ENCODE results near the gene VPS18. TPM values are rescaled to one million over a fixed set of nuclear protein-coding genes. Genes with fewer than 3 reads are reported as not detected.

VPS18 gene
- total and polyA plus RNA-seq, 4 donors = 3.4 to 15.3 (median 10.3) TPM

DNA sequence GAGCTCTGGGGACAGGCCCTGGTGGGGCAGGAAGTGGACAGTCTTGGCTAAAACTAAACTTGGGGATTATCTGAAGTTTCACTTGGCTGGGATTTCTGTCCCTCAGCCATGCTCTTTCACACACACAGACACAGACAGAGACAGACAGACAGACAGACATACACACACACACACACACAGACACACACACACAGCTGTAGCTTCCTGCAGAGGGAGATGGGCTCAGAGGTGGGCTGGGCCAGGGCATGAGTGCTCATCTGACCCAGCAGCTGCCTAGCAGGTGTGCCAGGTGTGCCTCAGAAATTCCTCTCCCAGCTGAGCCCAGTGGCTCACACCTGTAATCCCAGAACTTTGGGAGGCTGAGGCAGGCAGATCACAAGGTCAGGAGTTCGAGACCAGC is 23.5 kb upstream of the VPS18 start:
- 95% methylated on average over 1 of the region's 1 CpG for WGBS
- no peak for DNase-seq (ENCODE audit: low spot score)
- Histone ChIP-seq H3K36me3 (ENCODE audit: control insufficient read depth in 4 of 4, insufficient read depth in 3 of 4, low read depth in 1 of 4, low read length in 3 of 4) (no peaks in the 10 kb centered on the region), H3K4me3 (ENCODE audit: low read depth in 1 of 3, low read length in 3 of 3) (no peak overlapping the region), H3K9me3 (ENCODE audit: control insufficient read depth in 4 of 4, low read length in 3 of 4) (no peaks in the 10 kb centered on the region), H3K27ac (ENCODE audit: low read depth in 1 of 2, low read length in 2 of 2) (no peak overlapping the region), H3K4me1 (ENCODE audit: control insufficient read depth in 4 of 4, insufficient read depth in 4 of 4, low read length in 3 of 4) (peaks cover 2 to 13% (median 7%) of the 10 kb centered on the region in 4 donors), H3K9ac (ENCODE audit: low read depth in 1 of 2, low read length in 2 of 2) (no peak overlapping the region), H3K27me3 (ENCODE audit: control insufficient read depth in 4 of 4, insufficient read depth in 4 of 4, low read length in 3 of 4) (peaks cover 0 to 3% (median 0%) of the 10 kb centered on the region in 4 donors)
- TF ChIP-seq RXRA (IDR thresholded peaks at IDR 0.05) = no peak
- TF ChIP-seq EGR1 (IDR thresholded peaks at IDR 0.05; ENCODE audit: low read depth in 2 of 2) = no peak
- TF ChIP-seq JUND (IDR thresholded peaks at IDR 0.05) = no peak
- no peak for TF ChIP-seq RAD21 (IDR thresholded peaks at IDR 0.05)
- no peak for TF ChIP-seq HNF4G (IDR thresholded peaks at IDR 0.05)
- TF ChIP-seq YY1 (IDR thresholded peaks at IDR 0.05) = no peak
- TF ChIP-seq TAF1 (conservative IDR thresholded peaks at IDR 0.05) = no peak
- TF ChIP-seq, protein P1, sequence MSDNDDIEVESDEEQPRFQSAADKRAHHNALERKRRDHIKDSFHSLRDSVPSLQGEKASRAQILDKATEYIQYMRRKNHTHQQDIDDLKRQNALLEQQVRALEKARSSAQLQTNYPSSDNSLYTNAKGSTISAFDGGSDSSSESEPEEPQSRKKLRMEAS (IDR thresholded peaks at IDR 0.05) = no peak
- TF ChIP-seq ZBTB33 (IDR thresholded peaks at IDR 0.05) = no peak
- no peak for TF ChIP-seq NR2F2 (IDR thresholded peaks at IDR 0.05)
- no peak for TF ChIP-seq HNF4A (conservative IDR thresholded peaks at IDR 0.05)
- no peak for TF ChIP-seq GABPA (IDR thresholded peaks at IDR 0.05 in 1 of 2, conservative IDR thresholded peaks at IDR 0.05 in 1 of 2)
- no peak for TF ChIP-seq CTCF (IDR thresholded peaks at IDR 0.05; ENCODE audit: low read depth, low read length, missing input control)
- no peak for TF ChIP-seq ATF3 (IDR thresholded peaks at IDR 0.05)
- TF ChIP-seq REST (IDR thresholded peaks at IDR 0.05) = no peak

Data from liver (tissue), 9 donors.